Non-pigmented ciliary epithelial cell (primary cell): ENCODE data around the gene EIF2AK3.
"Not testable (repeated sequence)": the region's sequence is repeated elsewhere in the genome, so short reads cannot be mapped to it uniquely, and the experiment has no call there.

Source experiments
- DNase-seq: peaks from one replicate; pipeline ENCODE4 v3.0.0-alpha.2; 2010; ENCODE audit warnings: low read depth

EIF2AK3 gene

DNA sequence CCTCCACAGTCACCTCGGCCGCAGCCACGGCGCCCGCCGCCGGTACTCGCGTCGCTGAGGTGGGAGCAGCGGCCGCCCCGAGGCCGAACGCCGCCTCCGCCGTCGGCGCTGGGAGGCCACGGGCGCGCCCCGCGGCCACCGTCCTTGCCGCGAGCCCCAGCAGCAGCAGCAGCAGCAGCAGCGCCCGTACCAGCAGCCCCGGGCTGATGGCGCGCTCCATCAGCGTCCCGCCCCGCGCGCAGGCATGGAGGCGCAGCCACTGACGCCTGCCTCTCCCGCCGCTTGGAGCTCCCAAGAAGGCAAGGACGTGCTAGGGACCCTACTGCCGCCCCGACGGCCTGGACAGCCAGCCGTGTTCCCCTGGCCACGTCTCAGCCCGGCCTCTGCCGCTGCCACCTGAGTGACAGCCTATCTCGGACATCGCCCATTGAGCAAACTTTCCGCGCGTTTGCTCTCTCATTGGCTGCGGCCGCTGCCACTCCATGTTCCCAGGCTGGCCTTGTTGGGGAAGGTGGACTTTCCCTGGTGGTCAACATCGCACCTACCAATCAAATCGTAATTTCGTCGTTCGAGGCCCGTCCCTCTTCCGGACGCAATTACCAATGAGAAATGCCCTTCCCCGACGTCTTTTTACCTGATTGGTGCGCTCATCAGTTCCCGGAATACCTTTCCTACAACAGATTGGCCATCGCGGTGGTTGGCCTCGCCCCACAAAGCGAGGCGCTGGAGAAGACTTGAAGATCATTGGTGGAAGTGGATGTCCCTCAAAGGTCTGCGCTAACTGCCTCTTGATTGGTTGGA, at the start of gene EIF2AK3:
EIF2AK3 (minus strand) TSS at position 410 of the 801 bp plus-strand sequence; CDS start at position 220, 190 bp downstream.
- DNase-seq, result peak; percentile 100

DNA sequence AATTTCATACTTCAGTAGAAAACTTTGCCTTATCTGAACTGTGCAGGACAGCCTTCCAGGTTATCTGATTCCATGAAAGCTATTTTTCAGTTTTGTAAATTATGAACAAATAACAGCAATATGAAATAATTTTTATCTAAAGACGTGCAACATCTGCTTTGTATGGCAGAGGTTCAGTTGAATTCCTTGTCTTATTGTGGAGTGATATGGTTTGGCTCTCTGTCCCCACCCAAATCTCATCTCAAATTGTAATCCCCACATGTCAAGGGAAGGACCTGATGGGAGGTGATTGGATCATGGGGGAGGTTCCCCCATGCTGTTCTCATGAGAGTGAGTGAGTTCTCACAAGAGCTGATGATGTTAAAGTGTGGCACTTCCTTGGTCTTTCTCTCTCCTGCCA, 46.1 kb upstream of the EIF2AK3 start:
- no peak for DNase-seq

DNA sequence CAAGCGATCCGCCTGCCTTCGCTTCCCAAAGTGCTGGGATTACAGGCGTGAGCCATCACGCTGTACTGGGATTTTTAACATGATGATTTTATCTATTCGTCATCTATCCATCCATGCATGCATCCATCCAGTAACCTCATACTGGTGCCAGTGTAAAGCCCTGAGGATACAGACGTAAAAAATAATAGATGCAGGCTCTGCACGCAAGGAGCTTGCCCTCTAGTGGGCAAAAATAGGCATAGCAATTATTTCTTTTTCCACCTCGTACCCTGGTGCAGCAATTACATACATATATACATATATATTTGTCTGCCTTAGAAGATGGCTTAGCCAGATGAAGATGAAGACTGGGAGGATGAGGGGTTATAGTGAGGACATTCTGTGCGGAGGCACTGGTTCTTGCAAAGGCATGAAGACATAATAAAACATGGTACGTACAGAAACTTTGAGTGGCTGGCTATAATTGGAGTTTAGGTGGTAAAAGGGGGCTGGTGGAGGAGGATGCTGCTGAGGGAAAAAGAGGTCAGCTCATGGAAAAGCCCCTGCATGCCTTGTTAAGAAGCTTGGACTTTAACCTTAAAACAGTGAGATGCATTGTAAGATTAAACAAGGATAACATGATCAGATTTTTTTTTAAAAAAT, 44.6 kb upstream of the EIF2AK3 start:
- DNase-seq, result no peak

DNA sequence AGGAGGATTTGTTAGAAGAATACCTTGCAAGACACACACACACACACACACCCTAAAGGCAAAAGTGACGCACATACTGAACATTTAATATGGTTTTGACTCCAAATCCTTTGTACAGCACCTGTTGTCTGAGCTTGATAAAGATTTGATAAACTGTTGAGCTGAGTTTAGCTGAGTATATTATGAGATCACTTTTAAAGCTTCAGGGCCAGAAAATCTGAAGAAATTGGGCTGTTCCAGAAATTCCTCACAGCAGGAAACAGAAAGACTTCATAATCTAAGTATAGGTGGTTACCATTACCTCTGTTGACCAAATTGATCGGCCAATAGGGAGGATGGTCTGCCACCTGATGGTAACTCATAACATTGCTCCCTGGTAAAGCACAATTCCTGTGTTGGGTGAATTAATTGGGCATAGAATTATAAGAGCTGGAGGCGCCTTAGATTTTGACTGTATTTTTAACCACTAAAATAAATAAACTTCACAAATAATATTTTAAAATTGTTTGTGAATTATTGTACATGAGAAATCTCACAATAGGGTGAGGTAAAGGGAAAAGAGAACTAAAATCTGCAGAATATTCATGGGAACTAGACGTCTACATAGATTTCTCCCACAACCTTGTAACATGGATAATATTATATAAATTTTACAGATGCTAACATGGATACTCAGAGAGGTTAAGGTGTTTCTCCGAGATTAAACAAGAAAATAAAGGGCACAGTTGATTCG, 42.4 kb upstream of the EIF2AK3 start:
- no peak for DNase-seq

DNA sequence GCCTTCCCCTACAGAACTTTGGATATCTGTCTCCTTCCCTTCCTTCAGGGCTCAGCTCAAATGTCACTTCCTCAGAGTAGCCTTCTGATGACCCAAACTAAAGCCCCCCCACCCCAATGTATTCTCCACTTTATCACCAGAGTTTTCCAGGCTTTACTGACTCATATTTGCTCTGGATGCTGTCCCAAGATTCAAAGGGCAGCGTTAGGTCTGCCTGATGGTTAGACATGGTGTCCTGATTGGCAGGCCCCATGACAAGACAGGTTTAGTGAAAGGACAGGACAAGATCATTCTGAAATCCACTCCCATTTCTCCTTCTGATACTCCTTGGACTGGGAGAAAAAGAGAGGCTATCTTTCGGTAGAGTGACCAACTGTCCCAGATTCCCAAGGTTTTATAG, 41.6 kb upstream of the EIF2AK3 start:
- no peak for DNase-seq

DNA sequence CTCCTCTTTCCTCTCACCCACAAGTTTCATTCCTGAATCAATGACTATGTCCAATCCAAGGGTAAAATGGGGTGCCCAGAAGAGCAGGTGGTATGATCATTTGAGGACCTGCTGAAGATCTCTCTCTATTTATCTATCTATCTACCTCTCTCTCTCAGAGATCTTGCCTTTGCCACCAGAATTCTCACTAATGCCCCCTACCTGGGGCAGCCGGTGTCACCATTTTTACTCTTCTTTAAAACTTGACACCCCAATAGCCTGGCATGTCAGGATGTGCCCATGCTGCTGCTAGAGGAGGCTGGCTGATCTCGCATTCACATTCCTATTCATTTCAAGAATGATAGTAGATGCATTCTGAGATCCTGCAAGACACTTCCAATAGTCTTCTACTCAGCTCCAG, 40.0 kb upstream of the EIF2AK3 start:
- DNase-seq, result no peak

DNA sequence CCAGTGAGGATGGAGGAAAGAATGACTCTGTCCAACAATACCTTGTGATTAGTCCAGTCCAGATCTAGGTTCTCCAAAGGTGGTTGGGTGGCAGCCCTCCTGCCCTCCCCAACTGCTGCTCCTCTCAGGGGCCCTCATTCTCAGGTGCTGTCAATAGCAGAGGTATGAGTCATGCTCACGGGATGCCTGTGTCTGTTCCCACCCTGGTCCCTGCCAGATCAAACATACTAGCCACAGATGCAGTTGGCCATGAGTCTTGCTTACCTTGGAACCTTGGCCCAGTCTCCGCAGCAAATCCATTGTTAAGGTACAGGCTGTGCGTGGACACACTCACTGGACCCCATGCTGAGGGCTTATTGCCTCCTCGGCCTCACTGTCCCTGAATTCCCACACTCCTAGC, 39.3 kb upstream of the EIF2AK3 start:
- no peak for DNase-seq

DNA sequence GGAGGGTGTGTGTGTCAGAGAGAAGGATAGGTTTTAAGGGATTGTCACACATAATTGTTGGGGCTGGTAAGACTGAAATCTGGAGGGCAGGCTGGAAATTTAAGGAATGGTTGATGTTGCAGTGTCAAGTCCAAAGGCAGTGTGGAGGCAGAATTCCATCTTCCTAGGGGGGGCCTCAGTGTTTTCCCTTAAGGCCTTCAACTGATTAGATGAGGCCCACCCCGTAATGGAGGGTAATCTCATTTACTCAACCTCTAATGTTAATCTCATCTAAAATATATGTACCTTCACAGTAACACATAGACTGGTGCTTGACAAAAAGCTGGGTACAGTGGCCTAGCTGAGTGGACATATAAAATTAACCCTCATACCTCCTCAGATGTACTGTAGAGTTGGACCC, 33.4 kb upstream of the EIF2AK3 start:
- DNase-seq, result no peak

DNA sequence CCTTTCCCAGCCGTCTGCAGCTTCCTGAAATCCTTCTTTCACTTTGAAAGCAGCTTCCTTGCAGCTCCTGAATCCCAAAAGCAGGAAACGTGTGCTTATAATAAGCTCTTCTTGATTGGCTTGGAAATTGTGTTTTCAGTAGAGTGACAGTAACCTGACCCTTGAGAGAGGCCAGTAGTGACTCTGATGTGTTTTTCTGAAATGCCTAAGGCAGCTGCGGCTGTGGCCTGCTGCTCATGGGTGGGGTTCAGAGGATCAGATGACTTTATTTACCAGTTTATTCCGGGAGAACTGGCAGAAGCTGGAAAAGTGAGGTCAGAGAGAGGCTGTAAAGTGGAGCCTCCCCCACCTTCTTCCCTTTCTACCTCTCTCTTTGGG, 32.3 kb upstream of the EIF2AK3 start:
- DNase-seq, result no peak

DNA sequence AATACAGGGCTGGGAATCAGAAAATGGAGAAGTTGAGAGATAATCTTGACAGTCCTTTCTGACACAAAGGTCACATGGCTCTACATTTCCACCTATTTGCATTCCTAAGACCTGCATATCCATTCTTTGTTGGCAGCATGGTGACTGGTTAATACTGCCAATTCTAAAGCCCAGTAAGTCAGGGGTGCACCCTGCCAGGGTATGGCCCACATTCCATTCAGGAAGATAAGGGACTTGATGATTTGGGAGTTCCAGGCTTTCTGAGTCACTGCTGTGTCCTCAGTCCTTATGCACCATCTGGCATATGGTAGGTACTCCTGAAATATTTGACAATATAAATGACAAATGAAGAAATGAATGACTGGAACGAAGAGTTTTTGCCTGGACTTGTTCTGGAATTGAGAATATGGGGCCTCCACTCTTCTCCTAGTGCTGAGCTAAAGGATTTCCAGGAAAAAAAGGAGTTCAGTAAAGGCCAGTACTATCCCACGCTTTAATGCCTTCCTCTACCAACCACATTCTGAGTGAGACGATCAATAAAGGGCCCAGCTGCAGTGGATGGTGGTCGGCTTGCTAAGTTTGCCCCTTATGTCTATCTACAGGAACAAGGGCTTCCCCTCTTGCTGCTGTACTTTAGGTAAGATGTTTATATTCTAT, 31.7 kb upstream of the EIF2AK3 start:
- no peak for DNase-seq

DNA sequence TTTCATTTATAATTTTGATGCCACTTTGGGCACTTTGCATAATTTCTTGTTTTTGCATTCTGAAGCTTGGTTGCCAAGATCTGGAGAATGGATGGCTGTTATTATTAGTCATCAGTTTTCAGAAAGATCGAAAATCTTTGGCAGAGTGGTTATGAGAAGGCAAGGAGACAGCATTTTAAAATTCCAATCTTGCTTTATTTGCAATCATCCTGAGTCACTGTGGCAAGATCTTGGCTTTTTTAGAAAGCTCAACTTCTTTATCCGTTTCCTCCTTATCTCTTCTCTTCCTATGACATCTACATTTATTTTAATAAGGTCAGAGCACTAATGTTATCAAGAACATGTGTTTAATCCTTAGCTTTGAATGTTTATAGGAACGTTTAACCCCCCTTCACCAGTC, 31.1 kb upstream of the EIF2AK3 start:
- no peak for DNase-seq

DNA sequence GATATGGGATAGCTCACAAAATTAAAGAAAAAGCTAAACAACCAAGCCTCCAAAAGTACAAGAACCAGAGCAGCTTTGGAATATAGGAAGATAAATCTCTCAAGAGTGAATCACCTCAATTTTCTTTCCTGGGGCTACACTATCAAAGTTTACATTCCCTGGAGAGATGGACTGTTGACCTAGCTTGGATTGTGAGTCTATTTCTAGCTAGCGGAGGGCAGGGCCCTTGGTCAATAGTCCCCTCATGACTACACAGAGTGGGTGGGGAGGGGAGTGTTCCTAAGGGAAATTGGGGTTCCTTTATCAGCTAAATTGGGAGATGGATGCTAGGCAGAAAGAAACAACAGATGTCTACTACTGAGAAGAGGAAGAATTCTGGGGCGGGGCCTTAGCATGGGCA, 29.9 kb upstream of the EIF2AK3 start:
- DNase-seq, result no peak

DNA sequence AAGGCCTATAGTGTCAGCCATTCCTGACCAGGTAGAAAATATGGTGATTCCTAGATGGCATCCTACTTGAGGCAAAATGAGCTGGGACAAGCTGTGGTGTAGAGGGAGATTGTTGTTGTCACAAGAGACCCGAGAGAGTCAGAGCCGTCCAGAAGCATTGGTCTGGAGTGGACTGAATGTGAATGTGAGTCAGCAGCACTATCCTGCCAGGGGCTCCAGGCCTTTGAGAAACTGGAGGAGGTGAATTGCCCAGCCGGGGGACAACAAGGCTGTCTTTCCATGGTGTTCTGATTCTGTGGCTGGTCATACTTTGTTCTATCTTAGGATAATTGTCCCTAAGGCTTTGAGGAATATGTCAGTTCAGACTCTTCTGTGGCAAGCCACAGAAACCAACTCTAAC, 29.4 kb upstream of the EIF2AK3 start:
- DNase-seq, result no peak

DNA sequence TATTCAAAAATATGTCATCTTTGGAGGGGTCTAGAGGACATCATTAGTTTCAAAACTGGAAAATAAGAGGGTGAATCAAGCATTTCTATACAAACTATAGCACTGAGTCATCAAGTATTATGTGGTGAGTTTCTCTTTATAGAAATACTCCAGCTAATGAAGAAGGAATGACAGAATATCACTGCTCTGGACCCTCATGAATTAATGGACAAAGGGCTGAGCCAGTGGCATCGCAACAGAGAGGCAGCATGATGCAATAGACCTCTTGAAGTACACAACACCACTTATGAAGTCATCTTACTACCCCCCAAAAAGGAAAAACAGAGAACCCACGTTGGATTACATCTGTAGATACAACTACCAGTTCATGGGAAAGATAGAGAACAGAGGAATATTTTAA, 27.4 kb upstream of the EIF2AK3 start:
- no peak for DNase-seq

DNA sequence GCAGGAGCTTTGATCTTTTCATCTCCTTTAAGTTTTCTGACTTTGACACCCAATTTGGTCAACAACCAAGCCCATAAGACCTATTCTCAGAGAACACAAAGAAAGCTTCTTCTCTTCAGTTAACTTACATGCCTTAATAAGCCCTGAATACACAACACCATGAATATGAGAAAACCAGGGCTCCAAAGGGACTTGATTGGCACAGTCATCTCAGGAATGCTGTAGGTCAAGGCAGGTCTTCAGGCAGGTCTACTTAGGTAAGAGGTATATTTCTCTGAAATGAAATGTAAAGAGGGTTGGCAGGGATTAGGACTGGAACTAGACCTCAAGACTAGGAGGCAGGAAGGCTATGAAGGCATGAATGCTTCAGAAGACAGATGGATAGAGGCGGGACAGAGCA, 24.4 kb upstream of the EIF2AK3 start:
- DNase-seq, result no peak

DNA sequence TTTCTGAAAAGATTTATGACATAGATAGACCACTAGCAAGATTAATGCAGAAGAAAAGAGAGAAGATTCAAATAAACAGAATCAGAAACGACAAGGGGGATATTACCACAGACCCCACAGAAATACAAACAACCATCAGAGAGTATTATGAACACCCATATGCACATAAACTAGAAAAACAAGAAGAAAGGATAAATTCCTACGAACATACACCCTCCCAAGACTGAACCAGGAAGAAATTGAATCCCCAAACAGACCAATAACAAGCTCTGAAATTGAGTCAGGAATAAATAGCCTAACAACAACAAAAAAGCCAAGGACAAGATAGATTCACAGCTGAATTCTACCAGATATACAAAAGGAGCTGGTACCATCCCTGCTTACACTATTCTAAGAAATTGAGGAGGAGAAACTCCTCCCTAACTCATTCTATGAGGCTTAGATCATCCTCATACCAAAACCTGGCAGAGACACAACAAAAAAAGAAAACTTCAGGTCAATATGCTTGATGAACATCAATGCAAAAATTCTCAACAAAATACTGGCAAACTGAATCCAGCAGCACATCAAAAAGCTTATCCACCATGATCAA, 18.1 kb upstream of the EIF2AK3 start:
- DNase-seq, result not testable (repeated sequence)

DNA sequence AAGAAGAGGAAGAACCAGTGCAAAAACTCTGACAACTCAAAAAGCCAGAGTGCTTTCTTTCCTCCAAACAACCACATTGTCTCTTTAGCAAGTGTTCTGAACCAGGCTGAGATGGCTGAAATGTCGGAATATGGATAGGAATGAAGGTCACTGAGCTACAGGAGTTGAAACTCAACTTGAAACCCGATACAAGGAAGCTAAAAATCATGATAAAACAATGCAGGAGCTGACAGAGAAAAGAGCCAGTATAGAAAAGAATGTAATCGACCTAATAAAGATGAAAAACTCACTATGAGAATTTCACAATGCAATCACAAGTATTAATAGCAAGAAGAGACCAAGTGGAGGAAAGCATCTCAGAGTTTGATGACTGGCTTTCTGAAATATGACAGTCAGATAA, 15.0 kb upstream of the EIF2AK3 start:
- no peak for DNase-seq

DNA sequence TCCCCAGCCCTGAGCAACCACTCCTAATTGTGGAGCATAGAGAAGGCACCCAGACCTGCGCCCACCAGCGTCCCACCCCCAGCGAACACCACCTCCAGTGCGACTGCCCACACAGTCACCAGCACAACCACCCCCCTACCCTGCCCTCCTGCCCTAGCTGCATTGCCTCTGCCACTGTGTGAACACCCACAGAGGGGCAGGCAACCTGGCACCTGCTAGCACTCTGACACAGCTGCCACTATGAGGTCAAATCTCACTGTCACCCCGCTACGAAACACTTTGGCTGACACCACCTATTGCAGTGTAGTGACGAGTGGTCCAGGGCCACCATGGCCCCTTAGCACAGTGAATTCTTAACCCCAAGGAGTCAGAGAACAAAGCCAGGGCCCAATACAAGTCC, 14.1 kb upstream of the EIF2AK3 start:
- no peak for DNase-seq

DNA sequence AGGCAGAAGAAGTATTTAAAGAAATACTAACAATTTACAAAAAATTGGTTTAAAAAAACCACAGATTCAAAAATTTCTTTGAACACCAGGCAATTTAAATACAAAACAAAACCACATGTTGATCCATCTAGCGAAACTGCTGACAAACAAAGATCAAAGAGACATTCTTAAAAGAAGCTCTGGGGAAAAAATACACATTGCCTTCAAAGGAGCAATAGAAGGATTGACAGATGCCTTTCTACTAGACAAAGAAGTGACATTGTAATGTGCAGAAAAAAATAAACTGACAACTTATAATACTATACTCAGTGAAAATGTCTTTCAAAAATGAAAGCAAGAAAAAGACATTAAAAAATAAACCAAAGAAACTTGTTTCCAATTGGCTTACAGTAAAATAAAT, 12.6 kb upstream of the EIF2AK3 start:
- DNase-seq, result no peak

DNA sequence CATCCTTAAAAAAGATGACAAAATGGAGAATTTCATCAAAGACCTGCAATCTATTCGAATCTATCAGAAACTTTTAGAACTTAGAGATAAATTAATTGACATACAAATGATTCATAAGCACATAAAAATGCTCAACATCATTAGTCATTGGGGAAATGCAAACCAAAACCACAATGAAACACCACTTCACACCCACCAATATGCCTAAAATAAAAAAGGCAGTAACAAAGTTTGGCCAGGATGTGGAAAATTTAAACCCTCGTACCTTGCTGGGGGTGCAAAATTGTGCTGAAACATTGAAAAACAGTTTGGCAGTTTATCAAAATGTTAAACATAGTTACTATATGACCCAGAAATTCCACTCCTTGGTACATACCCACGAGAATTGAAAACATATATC, 11.5 kb upstream of the EIF2AK3 start:
- no peak for DNase-seq

DNA sequence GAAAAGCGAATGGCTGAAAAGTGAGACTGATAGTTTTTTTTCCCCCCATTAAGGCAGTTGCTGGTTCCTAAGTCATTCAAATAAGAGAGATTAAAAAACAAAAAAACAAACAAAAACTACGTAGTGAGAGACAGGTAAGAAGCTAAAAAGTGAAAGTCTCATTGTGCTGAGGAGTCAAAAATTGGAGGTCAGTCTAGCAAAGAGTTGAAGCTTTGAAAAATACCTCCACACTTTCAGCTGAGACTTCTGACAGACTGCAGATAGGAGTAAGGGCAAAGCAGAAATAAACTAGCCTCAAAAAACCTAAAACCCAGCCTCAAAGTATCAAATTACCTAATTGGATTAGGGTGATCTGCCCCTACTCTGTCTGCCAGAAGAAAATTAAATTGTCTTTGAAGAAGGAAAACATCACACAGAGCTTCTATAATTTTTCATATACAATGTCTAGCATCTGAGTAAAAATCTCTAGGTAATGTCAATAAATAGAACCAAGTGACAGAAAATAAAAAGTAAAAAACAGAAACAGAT, 10.9 kb upstream of the EIF2AK3 start:
- DNase-seq, result no peak

DNA sequence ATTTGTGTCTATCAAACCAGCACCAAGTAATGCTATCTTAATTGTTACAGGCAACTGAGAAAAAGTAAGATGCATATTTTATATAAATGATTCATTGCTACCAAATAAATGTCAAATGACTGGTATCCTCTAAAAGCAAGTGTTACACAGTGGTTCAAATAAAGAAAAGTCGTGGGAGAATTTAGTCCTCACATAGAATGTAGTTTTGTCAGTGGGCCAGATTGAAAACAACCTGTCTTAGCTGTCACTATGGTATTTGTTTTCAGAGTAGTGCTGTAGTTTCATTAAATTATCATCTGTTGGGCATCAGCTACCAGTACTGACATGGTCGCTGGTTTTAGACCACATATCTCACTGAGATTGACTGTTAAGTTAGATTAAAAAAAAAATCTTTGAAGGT, 10.2 kb upstream of the EIF2AK3 start:
- DNase-seq, result no peak
